H1 (cell line): ENCODE results near the gene SPRYD4. TPM values are rescaled to one million over a fixed set of nuclear protein-coding genes. Genes with fewer than 3 reads are reported as not detected.

Experiments used
- HDAC6 ChIP-seq: IDR thresholded peaks from one replicate; pipeline ENCODE4 v1.7.1; 2012; ENCODE audit warnings: low read depth, mild to moderate bottlenecking, inconsistent platforms, low read length, moderate library complexity
- NANOG ChIP-seq: IDR thresholded peaks from 2 replicates; pipeline ENCODE4 v1.6.1; 2011; ENCODE audit warnings: low read length, low read depth, mild to moderate bottlenecking, inconsistent platforms; ENCODE audit not compliant: insufficient read depth, poor library complexity, severe bottlenecking
- POLR2AphosphoS5 ChIP-seq: IDR thresholded peaks from 2 replicates; pipeline ENCODE4 v1.6.1; 2011; ENCODE audit warnings: low read depth, low read length
- RFX5 ChIP-seq: IDR thresholded peaks from 2 replicates; pipeline ENCODE4 v1.6.1; 2011; ENCODE audit warnings: low read depth, low read length, improper control_type of control experiment, borderline replicate concordance
- SIN3A ChIP-seq, 2 experiments: IDR thresholded peaks in 1 of 2; conservative IDR thresholded peaks in 1 of 2; 2 replicates each; pipeline ENCODE4 v1.6.1; 2011 to 2012; ENCODE audit warnings: low read length in 2 of 2, improper control_type of control experiment in 1 of 2, low read depth in 1 of 2, mild to moderate bottlenecking in 1 of 2
- USF2 ChIP-seq: IDR thresholded peaks from 2 replicates; pipeline ENCODE4 v1.6.1; 2011; ENCODE audit warnings: low read length, improper control_type of control experiment
- polyA plus RNA-seq, 7 experiments: library from polyadenylated mRNA; depleted of rRNA in 3 of 7; stranded (reverse) in 5 of 7; unstranded in 2 of 7; fragments of >200 nt in 5 of 7; fragments of 200-250 nt in 2 of 7; gene quantifications; 1 replicate in 5 of 7; 2 replicates in 1 of 7; 4 replicates in 1 of 7; pipeline versions ENCODE4 v1.2.1 to v1.2.3, GENCODE V29; 2011 to 2013; ENCODE audit warnings: missing spikeins in 2 of 7, mixed read lengths in 2 of 7
- total RNA-seq: library from RNA; stranded (reverse); fragmentation: NEBNext Ultra II Directional; extraction: Animal tissue kit (Norgen Biotek cat#: 25700); gene quantifications from 2 replicates; pipeline ENCODE4 v1.2.1, GENCODE V29; 2021

Gene SPRYD4
- total and polyA plus RNA-seq, 2 of the 8 experiments (the other 6 are each of a cell fraction or from before 2014, with no cell fraction given), result 4.3 to 5.3 TPM

- no peak for TF ChIP-seq SIN3A (conservative IDR thresholded peaks at IDR 0.05 in 1 of 2, IDR thresholded peaks at IDR 0.05 in 1 of 2; ENCODE audit: low read depth in 1 of 2, low read length in 2 of 2)
- TF ChIP-seq USF2, result no peak
- TF ChIP-seq RFX5, result no peak
- TF ChIP-seq HDAC6, result no peak
- TF ChIP-seq POLR2AphosphoS5, result no peak
- TF ChIP-seq NANOG, result no peak
These were observed 54.2 kb downstream of the SPRYD4 start (continued) for GRCh38 chr12:56522411-56523193.
